Subcutaneous adipose tissue (tissue), 4 donors: Measurements from ENCODE around the gene RBL1. TPM values are rescaled to one million over a fixed set of nuclear protein-coding genes. Genes with fewer than 3 reads are reported as not detected.

ENCODE experiments used
- small RNA-seq: library from RNA; depleted of rRNA; stranded (forward); fragments of <200 nt; gene quantifications from one replicate; pipeline ENCODE3, GENCODE V24; 2016
- total RNA-seq, 4 donors: library from RNA; depleted of rRNA; stranded (reverse); fragments of >200 nt; gene quantifications; one replicate each; pipeline ENCODE4 v1.1.0, GENCODE V29; 2016
- TF ChIP-seq, protein P1 (sequence below): fragments of 450-650 bp; IDR thresholded peaks from one replicate; pipeline ENCODE4 v1.5.1; 2016; ENCODE audit warnings: low read depth, mild to moderate bottlenecking, control low read depth, antibody characterized with exemption, moderate library complexity

Gene RBL1
- total RNA-seq, 4 donors from 2014 or later = 4.6 to 9.7 (median 6.5) TPM

GRCh38 chr20:36951979-36952738 is 143.6 kb downstream of the RBL1 start:
- TF ChIP-seq, protein P1, sequence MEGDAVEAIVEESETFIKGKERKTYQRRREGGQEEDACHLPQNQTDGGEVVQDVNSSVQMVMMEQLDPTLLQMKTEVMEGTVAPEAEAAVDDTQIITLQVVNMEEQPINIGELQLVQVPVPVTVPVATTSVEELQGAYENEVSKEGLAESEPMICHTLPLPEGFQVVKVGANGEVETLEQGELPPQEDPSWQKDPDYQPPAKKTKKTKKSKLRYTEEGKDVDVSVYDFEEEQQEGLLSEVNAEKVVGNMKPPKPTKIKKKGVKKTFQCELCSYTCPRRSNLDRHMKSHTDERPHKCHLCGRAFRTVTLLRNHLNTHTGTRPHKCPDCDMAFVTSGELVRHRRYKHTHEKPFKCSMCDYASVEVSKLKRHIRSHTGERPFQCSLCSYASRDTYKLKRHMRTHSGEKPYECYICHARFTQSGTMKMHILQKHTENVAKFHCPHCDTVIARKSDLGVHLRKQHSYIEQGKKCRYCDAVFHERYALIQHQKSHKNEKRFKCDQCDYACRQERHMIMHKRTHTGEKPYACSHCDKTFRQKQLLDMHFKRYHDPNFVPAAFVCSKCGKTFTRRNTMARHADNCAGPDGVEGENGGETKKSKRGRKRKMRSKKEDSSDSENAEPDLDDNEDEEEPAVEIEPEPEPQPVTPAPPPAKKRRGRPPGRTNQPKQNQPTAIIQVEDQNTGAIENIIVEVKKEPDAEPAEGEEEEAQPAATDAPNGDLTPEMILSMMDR = no peak

GRCh38 chr20:36951198-36951978 is 144.4 kb downstream of the RBL1 start, which contains the start of gene SAMHD1:
Gene SAMHD1, minus strand, starts transcription at chr20:36951708. Its CDS starts 65 bp downstream, at chr20:36951643.
- TF ChIP-seq, protein P1 = no peak

DNA sequence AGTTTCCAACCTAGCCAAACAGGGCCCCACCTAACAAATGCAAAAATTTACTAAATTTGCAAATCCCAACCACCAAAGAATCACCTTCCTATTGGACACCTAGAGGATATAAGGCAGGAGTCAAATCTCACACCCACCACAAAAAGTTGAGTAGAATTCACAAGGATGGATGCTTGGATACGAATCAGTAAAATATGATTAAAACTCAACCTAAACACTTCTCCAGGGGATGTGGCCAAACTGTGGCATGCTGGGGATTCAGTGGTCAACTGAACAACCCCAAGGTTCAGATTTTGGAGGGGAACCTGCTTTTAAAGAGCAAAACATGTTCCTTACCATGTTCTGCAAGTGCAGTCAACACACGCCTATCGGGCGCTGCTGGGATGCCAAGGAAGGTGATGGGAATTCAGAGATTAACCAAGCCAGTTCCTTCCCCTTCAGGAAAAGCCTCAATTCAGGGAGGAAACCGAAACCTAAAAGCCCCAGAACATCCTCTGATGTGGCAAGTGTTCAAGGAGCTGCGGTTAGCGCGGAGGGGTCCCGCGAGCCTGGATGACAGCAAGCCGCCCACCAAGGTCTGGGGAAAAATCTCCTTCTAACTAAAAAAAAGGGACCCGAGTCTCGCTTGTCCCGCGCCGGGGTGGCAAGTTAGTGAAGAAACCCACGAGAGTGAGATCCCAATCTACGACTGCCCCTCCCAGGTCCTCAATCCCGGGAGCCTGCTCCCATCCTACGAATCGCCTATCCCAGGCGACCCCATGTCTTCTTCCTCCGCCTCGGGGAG is 145.2 kb downstream of the RBL1 start:
- TF ChIP-seq, protein P1 = no peak

Small RNA genes lying within 50 kb of the gene (small RNA-seq; reads per million reads assigned to genes)
- gene RPS3AP3 = not detected

Other genes with a start within 250 kb of the RBL1 start
- gene TLDC2, start 219.9 kb downstream of the RBL1 start, total RNA-seq = under 1 TPM in 2 of 4 donors, not detected in 2; 0.34 to 0.44 TPM
- 100 to 1,000 TPM; 178 to 620 (median 469) TPM for gene SAMHD1, start 144.3 kb downstream of the RBL1 start, total RNA-seq
- gene RPN2, start 83.3 kb upstream of the RBL1 start, total RNA-seq = 100 to 1,000 TPM in 2 of 4 donors, 10 to 100 TPM in 2; 65.6 to 130 (median 109) TPM
- 1 to 10 TPM; 3.6 to 7.2 (median 4.1) TPM for gene MROH8, start 83.6 kb upstream of the RBL1 start, total RNA-seq
- not detected for gene GHRH, start 165.8 kb upstream of the RBL1 start, total RNA-seq
- gene MANBAL, start 193.7 kb upstream of the RBL1 start, total RNA-seq = 10 to 100 TPM; 22.2 to 53.8 (median 24.4) TPM